DOHH2 (cell line): ENCODE results near the gene RFTN2.

Experiments
- EZH2phosphoT487 ChIP-seq: fragments of 200-600 bp; sonication (generic); IDR thresholded peaks from 2 replicates; pipeline ENCODE4 v1.6.1; 2017; ENCODE audit warnings: borderline replicate concordance, mild to moderate bottlenecking, antibody characterized with exemption, low read length, moderate library complexity, mixed read lengths
- TF ChIP-seq, protein P1 (sequence below): fragments of 200-600 bp; sonication (generic); IDR thresholded peaks from one replicate; pipeline ENCODE4 v1.5.1; 2014; ENCODE audit warnings: antibody characterized with exemption, mild to moderate bottlenecking, low read depth, low read length; ENCODE audit not compliant: poor library complexity, severe bottlenecking

DNA sequence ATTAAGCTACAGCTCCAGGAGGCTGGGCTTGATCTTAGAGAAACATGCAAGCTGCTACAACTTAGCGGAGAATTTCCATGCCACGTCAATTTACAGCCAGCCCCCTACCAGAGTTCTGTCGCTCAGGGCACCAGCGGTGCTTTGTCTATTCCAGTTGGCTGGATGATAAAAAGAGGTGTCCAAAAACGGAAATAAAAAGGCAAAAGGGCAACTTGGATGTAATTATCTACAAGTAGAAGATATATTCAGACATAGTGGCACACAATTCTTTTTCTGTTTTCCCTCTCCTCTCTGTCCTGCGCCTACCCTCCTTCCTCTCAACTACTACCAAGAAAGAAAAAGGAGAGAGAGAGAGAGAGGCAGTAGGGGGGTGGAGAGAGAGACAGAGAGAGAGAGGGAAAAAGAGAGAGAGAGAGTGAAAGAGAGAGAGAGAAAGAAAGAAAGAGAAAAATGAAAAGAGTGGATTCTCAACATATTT, 363 bp upstream of the RFTN2 start:
- TF ChIP-seq, protein P1, sequence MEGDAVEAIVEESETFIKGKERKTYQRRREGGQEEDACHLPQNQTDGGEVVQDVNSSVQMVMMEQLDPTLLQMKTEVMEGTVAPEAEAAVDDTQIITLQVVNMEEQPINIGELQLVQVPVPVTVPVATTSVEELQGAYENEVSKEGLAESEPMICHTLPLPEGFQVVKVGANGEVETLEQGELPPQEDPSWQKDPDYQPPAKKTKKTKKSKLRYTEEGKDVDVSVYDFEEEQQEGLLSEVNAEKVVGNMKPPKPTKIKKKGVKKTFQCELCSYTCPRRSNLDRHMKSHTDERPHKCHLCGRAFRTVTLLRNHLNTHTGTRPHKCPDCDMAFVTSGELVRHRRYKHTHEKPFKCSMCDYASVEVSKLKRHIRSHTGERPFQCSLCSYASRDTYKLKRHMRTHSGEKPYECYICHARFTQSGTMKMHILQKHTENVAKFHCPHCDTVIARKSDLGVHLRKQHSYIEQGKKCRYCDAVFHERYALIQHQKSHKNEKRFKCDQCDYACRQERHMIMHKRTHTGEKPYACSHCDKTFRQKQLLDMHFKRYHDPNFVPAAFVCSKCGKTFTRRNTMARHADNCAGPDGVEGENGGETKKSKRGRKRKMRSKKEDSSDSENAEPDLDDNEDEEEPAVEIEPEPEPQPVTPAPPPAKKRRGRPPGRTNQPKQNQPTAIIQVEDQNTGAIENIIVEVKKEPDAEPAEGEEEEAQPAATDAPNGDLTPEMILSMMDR: no peak
- TF ChIP-seq EZH2phosphoT487: no peak
